Suppressor macrophage treated with lipopolysaccharide for 1 hour (primary cell): ENCODE measurements around the gene TCTN3.

ENCODE experiments used
- DNase-seq, 3 donors: peaks; one replicate each; pipeline ENCODE4 v3.0.0-alpha.2; 2020 to 2022

The TCTN3 gene

DNA sequence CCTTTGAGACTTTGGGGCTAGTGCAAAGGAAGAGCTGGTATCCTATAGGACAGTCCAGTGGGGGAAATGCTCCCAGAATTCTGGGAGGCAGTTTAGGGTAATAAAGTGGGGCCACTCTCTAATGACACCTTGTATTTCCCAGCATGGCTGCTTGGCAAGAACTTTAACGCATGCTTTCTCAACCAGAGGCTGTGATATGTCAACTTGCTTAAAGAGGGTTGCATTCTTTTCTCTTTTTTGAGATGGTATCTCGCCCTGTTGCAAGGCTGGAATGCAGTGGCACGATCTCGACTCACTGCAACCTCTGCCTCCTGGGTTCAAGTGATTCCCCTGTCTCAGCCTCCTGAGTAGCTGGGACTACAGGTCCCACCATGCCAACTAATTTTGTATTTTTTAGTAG is 75.6 kb downstream of the TCTN3 start:
- no peak for DNase-seq

DNA sequence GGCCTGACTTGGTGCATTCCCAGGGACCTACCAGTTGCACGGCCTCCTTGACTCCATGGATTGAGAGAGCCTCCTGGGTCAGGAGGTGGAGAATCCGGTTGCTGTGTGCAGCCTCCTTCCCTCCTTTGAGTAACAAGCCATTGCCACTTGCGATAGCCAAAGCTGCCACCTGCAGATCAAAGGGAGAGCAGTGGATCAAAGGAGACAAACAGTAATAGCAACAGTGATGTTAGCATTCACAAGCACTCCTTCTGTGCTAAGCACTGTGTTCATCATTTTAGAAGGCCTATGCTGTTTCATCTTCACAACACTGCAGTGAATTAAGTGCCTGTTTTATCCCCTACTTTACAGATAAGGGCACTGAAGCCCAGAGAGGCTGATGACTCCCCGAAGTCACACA is 77.3 kb downstream of the TCTN3 start:
- no peak for DNase-seq
